Sigmoid colon (tissue), 4 donors: ENCODE measurements around the gene USP46.

Experiments
- CTCF ChIP-seq, 4 experiments: fragments of 450-650 bp in 3 of 4; fragments of 200-600 bp in 1 of 4; IDR thresholded peaks; one replicate each; pipeline ENCODE4 v1.5.1; 2016 to 2019; ENCODE audit warnings: antibody characterized with exemption in 4 of 4, mild to moderate bottlenecking in 3 of 4, moderate library complexity in 2 of 4
- EP300 ChIP-seq, 4 donors: sonication (generic); formaldehyde crosslinking; IDR thresholded peaks; one replicate each; pipeline ENCODE4 v1.6.1; 2017; ENCODE audit warnings: antibody characterized with exemption in 4 of 4
- POLR2AphosphoS5 ChIP-seq, 4 donors: sonication (generic); formaldehyde crosslinking; IDR thresholded peaks; one replicate each; pipeline ENCODE4 v1.6.1; 2017; ENCODE audit warnings: antibody characterized with exemption in 4 of 4

- TF ChIP-seq EP300 (IDR thresholded peaks at IDR 0.05) (no peak), CTCF (IDR thresholded peaks at IDR 0.05) (no peak), POLR2AphosphoS5 (IDR thresholded peaks at IDR 0.05) (no peak)
Measured at GRCh38 chr4:52645300-52645699, 13.8 kb downstream of the USP46 start.
